SK-N-SH treated with all-trans-retinoic acid at 6 μM for 48 hours (cell line): ENCODE results near the gene DENND4C.

Source experiments
- ATAC-seq: fragments of 200-7000 bp; cut with Tn5 transposase; 3 replicates; pipeline ENCODE4 v1.9.1; 2020; ENCODE audit warnings: mild to moderate bottlenecking, moderate library complexity
- ARNTL ChIP-seq: fragments of 450-650 bp; formaldehyde crosslinking; IDR thresholded peaks from 2 replicates; pipeline ENCODE4 v1.5.0; 2020; ENCODE audit warnings: low read depth, mild to moderate bottlenecking, moderate library complexity, borderline replicate concordance
- BACH2 ChIP-seq: fragments of 250-450 bp; sonication (Bioruptor Pico); IDR thresholded peaks from 2 replicates; pipeline ENCODE4 v1.9.0; 2021; ENCODE audit warnings: mild to moderate bottlenecking, borderline replicate concordance
- CREB5 ChIP-seq: fragments of 250-450 bp; sonication (Bioruptor Pico); IDR thresholded peaks from 2 replicates; pipeline ENCODE4 v1.5.1; 2020; ENCODE audit warnings: low read depth, mild to moderate bottlenecking, moderate library complexity
- CSDC2 ChIP-seq: fragments of 250-450 bp; sonication (Bioruptor Pico); IDR thresholded peaks from 2 replicates; pipeline ENCODE4 v1.5.0; 2020; ENCODE audit warnings: mild to moderate bottlenecking, moderate library complexity
- CSRNP3 ChIP-seq: fragments of 250-450 bp; sonication (Bioruptor Pico); IDR thresholded peaks from 2 replicates; pipeline ENCODE4 v1.5.1; 2021; ENCODE audit warnings: mild to moderate bottlenecking, moderate library complexity
- ESRRG ChIP-seq: fragments of 250-450 bp; sonication (Bioruptor Pico); IDR thresholded peaks from 2 replicates; pipeline ENCODE4 v1.6.1; 2021; ENCODE audit warnings: mild to moderate bottlenecking
- GLIS3 ChIP-seq: fragments of 250-450 bp; sonication (Bioruptor Pico); IDR thresholded peaks from 2 replicates; pipeline ENCODE4 v1.5.0; 2020; ENCODE audit warnings: mild to moderate bottlenecking, moderate library complexity
- ISL1 ChIP-seq: fragments of 250-450 bp; sonication (Bioruptor Pico); IDR thresholded peaks from 2 replicates; pipeline ENCODE4 v2.1.2; 2022; ENCODE audit warnings: mild to moderate bottlenecking, moderate library complexity
- PATZ1 ChIP-seq: fragments of 250-450 bp; sonication (Bioruptor Pico); IDR thresholded peaks from 2 replicates; pipeline ENCODE4 v1.8.0; 2020; ENCODE audit warnings: mild to moderate bottlenecking, moderate library complexity, borderline replicate concordance
- POU6F1 ChIP-seq: fragments of 250-450 bp; sonication (Bioruptor Pico); IDR thresholded peaks from 2 replicates; pipeline ENCODE4 v1.8.0; 2021; ENCODE audit warnings: low read depth, mild to moderate bottlenecking, moderate library complexity, borderline replicate concordance
- PPARA ChIP-seq: fragments of 250-450 bp; sonication (Bioruptor Pico); IDR thresholded peaks from 2 replicates; pipeline ENCODE4 v1.5.0; 2020; ENCODE audit warnings: mild to moderate bottlenecking, borderline replicate concordance
- RARB ChIP-seq: fragments of 250-450 bp; sonication (Bioruptor Pico); IDR thresholded peaks from 2 replicates; pipeline ENCODE4 v1.8.0; 2021; ENCODE audit warnings: mild to moderate bottlenecking, moderate library complexity
- SNAI2 ChIP-seq: fragments of 250-450 bp; sonication (Bioruptor Pico); IDR thresholded peaks from 2 replicates; pipeline ENCODE4 v1.5.0; 2020; ENCODE audit warnings: mild to moderate bottlenecking, moderate library complexity
- TCF4 ChIP-seq: fragments of 250-450 bp; sonication (Bioruptor Pico); IDR thresholded peaks from 2 replicates; pipeline ENCODE4 v1.8.0; 2021; ENCODE audit warnings: mild to moderate bottlenecking, moderate library complexity, borderline replicate concordance
- TOX ChIP-seq: fragments of 250-450 bp; sonication (Bioruptor Pico); IDR thresholded peaks from 2 replicates; pipeline ENCODE4 v1.8.0; 2021; ENCODE audit warnings: mild to moderate bottlenecking, moderate library complexity, borderline replicate concordance
- TSHZ2 ChIP-seq: fragments of 250-450 bp; sonication (Bioruptor Pico); IDR thresholded peaks from 2 replicates; pipeline ENCODE4 v1.5.0; 2020; ENCODE audit warnings: mild to moderate bottlenecking, moderate library complexity
- ZC3H10 ChIP-seq: fragments of 250-450 bp; sonication (Bioruptor Pico); IDR thresholded peaks from 2 replicates; pipeline ENCODE4 v1.5.1; 2021; ENCODE audit warnings: mild to moderate bottlenecking, moderate library complexity
- ZFP3 ChIP-seq: fragments of 250-450 bp; sonication (Bioruptor Pico); IDR thresholded peaks from 2 replicates; pipeline ENCODE4 v1.5.0; 2020; ENCODE audit warnings: mild to moderate bottlenecking, moderate library complexity
- ZFP30 ChIP-seq: fragments of 450-650 bp; formaldehyde crosslinking; IDR thresholded peaks from 2 replicates; pipeline ENCODE4 v1.5.0; 2022; ENCODE audit warnings: mild to moderate bottlenecking, moderate library complexity
- ZNF565 ChIP-seq: fragments of 450-650 bp; formaldehyde crosslinking; conservative IDR thresholded peaks from 2 replicates; pipeline ENCODE4 v1.5.0; 2020; ENCODE audit warnings: low read depth, mild to moderate bottlenecking, moderate library complexity
- ZNF70 ChIP-seq: fragments of 450-650 bp; formaldehyde crosslinking; IDR thresholded peaks from 2 replicates; pipeline ENCODE4 v1.5.0; 2020; ENCODE audit warnings: mild to moderate bottlenecking, moderate library complexity
- ZNF8 ChIP-seq: fragments of 450-650 bp; formaldehyde crosslinking; IDR thresholded peaks from 2 replicates; pipeline ENCODE4 v1.5.0; 2020; ENCODE audit warnings: mild to moderate bottlenecking, moderate library complexity

DENND4C gene

GRCh38 chr9:19303216-19303615 is 72.7 kb downstream of the DENND4C start (continued):
- TF ChIP-seq POU6F1 (CRISPR knock-in tag) = no peak
- TF ChIP-seq PPARA (CRISPR knock-in tag) = no peak
- TF ChIP-seq CSDC2 (CRISPR knock-in tag) = no peak
- no peak for TF ChIP-seq ZNF565 (CRISPR knock-in tag)
- TF ChIP-seq GLIS3 = no peak
- TF ChIP-seq TOX = no peak
- no peak for TF ChIP-seq ZNF8 (CRISPR knock-in tag)
- TF ChIP-seq ISL1 (CRISPR knock-in tag) = no peak

- no peak for ATAC-seq
- TF ChIP-seq TCF4 (CRISPR knock-in tag) (no peak), PATZ1 (CRISPR knock-in tag) (no peak), ESRRG (no peak), TSHZ2 (CRISPR knock-in tag) (no peak), ZFP3 (CRISPR knock-in tag) (no peak), POU6F1 (CRISPR knock-in tag) (no peak), ARNTL (CRISPR knock-in tag) (no peak), CREB5 (CRISPR knock-in tag) (no peak), BACH2 (CRISPR knock-in tag) (no peak), PPARA (CRISPR knock-in tag) (no peak), GLIS3 (no peak), ZFP30 (no peak), TOX (no peak), CSDC2 (CRISPR knock-in tag) (no peak), ZNF565 (CRISPR knock-in tag) (no peak), ZNF8 (CRISPR knock-in tag) (no peak), SNAI2 (CRISPR knock-in tag) (no peak), RARB (CRISPR knock-in tag) (no peak), ZC3H10 (no peak)
Measured at GRCh38 chr9:19306568-19306967, 76.1 kb downstream of the DENND4C start.

GRCh38 chr9:19310246-19310645 is 79.8 kb downstream of the DENND4C start:
- ATAC-seq = no peak
- TF ChIP-seq TCF4 (CRISPR knock-in tag) (no peak), ZNF8 (CRISPR knock-in tag) (no peak), BACH2 (CRISPR knock-in tag) (no peak), ZC3H10 (no peak), CSDC2 (CRISPR knock-in tag) (no peak), ZFP3 (CRISPR knock-in tag) (no peak), SNAI2 (CRISPR knock-in tag) (no peak), RARB (CRISPR knock-in tag) (no peak), ZNF70 (no peak), CREB5 (CRISPR knock-in tag) (no peak), ISL1 (CRISPR knock-in tag) (no peak), PPARA (CRISPR knock-in tag) (no peak), ZNF565 (CRISPR knock-in tag) (no peak), TSHZ2 (CRISPR knock-in tag) (no peak), CSRNP3 (no peak)
